MG63 (cell line): ENCODE measurements around the gene TFEC. TPM values are rescaled to one million over a fixed set of nuclear protein-coding genes. Genes with fewer than 3 reads are reported as not detected.
"Not testable (repeated sequence)": the region's sequence is repeated elsewhere in the genome, so short reads cannot be mapped to it uniquely, and the experiment has no call there.

ENCODE experiments used
- DNase-seq: peaks from one replicate; pipeline ENCODE4 v3.0.0-alpha.2; 2020
- H3K27me3 ChIP-seq: fragments of 250-450 bp; sonication (Bioruptor Pico); 2 replicates; pipeline ENCODE4 v1.5.1; 2020; ENCODE audit warnings: mild to moderate bottlenecking, moderate library complexity
- H3K36me3 ChIP-seq: fragments of 250-450 bp; sonication (Bioruptor Pico); 2 replicates; pipeline ENCODE4 v1.5.1; 2020; ENCODE audit warnings: mild to moderate bottlenecking, moderate library complexity
- H3K4me3 ChIP-seq: fragments of 250-450 bp; sonication (Bioruptor Pico); 2 replicates; pipeline ENCODE4 v1.5.1; 2020; ENCODE audit warnings: mild to moderate bottlenecking, moderate library complexity
- H3K9me3 ChIP-seq: fragments of 250-450 bp; sonication (Bioruptor Pico); 2 replicates; pipeline ENCODE4 v1.5.1; 2020; ENCODE audit warnings: mild to moderate bottlenecking, moderate library complexity
- total RNA-seq: library from RNA; depleted of rRNA; stranded (reverse); fragments of >200 nt; shearing (Covaris generic); gene quantifications from 2 replicates; pipeline ENCODE4 v1.2.3, GENCODE V29; 2014; ENCODE audit warnings: low replicate concordance

Gene TFEC
- total RNA-seq, 1 experiment from 2014 or later: not detected

DNA sequence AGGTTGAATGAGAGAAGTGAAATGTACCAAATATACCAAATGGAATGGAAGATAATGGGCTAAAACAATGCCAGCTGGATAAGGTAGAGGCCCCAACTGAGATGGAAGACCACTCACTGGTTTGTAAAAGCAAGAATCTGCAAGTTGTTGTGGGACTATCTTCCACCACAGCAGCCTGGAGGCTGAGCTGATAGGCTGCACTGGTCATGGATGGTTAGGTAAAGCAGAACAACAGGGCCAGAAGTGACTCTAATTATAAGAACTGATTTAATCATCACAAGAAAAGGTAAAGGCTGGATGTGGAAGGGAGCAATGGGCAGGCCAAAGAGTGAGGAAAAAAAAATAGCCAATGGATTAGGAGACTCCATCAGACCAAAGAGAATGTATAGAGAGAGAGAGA lies 11.8 kb downstream of the TFEC start:
- no peak for DNase-seq
- Histone ChIP-seq H3K27me3 (no peaks in the 10 kb centered on the region), H3K9me3 (no peaks in the 10 kb centered on the region), H3K36me3 (no peaks in the 10 kb centered on the region), H3K4me3 (no peak overlapping the region)

DNA sequence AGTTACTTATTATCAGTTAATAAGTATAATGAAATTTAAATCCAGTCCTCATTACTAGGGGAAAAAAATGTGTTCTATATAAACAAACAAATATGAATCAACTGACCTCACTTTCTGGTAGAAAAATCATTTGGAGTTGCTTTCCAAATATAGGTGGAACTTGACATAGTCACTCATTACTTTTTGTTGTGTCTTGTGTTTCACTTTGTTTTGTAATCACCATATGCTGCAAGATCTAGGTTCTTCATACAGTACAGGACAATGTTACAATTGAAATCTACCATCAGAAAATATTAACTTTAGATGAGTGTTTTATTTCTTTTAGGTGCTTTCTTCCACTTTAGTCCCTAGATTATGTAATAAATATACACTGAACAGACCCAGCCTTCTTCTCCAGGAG lies 16.9 kb downstream of the TFEC start:
- Histone ChIP-seq H3K4me3 (no peak overlapping the region), H3K9me3 (no peaks in the 10 kb centered on the region), H3K27me3 (no peaks in the 10 kb centered on the region), H3K36me3 (no peaks in the 10 kb centered on the region)
- no peak for DNase-seq

DNA sequence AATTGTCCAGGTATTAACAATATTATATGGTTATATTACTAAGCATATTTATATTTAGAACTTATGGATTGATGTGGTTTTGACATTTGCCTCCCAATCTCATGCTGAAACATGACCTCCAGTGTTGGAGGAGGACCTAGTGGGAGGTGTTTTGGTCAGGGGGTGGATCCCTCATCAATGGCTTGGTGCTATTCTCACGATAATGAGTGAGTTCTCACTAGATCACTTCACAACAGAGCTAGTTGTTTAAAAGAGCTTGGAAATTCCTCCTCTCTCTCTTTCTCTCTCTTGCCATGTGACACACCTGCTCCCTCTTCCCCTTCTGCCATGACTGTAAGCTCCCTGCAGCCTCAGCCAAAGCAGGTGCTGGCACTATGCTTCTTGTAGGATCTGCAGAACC lies 19.0 kb downstream of the TFEC start:
- DNase-seq: no peak
- Histone ChIP-seq H3K36me3 (no peaks in the 10 kb centered on the region), H3K27me3 (no peaks in the 10 kb centered on the region), H3K4me3 (no peak overlapping the region), H3K9me3 (no peaks in the 10 kb centered on the region)

DNA sequence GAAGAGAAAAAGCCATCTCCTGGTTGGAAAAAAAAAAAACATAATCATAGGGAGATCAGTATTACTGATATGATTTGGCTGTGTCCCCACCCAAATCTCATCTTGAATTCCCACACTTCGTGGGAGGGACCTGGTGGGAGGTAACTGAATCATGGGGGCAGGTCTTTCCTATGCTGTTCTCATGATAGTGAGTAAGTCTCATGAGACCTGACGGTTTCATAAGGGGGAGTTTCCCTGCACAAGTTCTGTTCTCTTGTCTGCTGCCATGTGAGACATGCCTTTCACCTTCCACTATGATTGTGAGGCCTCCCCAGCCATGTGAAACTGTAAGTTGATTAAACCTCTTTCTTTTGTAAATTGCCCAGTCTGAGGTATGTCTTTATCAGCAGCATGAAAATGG lies 25.8 kb downstream of the TFEC start:
- not testable (repeated sequence) for DNase-seq, H3K27me3 ChIP-seq, H3K9me3 ChIP-seq, H3K36me3 ChIP-seq, H3K4me3 ChIP-seq

DNA sequence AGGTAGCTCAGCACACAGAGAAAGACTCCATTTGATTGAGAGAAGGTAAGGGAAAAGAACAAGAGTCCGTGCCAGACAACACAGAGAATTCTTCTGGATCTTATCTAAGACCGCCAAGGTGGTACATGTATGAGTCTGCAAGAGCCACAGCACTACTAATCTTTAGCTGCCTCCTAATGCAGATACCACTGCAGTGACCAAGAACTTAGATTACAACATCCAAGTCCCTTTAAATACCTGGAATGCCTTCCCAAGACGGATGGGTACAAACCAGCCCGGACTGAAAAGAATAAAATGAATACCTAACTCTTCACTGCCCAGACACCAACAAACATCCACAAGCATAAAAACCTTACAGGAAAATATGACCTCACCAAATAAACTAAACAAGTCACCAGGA lies 33.3 kb downstream of the TFEC start:
- Histone ChIP-seq H3K9me3 (no peaks in the 10 kb centered on the region), H3K36me3 (no peaks in the 10 kb centered on the region)
- no peak for DNase-seq

DNA sequence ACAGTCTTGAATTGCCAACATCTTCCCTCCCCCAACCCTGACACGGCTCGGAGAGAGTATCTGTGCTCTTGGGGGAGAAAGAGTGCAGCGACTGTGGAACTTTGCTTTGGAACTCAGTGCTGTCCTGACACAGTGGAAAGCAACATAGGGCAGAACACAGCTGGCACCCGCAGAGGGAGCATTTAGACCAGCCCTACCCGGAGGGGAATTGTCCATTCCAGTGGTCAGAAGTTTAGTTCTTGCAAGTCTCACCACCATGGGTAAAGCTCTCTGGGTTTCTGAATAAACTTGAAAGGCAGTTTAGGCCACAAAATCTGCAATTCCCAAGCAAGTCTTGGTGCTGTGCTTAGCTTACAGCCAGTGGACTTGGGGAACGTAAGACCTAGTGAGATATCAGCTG lies 34.9 kb downstream of the TFEC start:
- no peaks in the 10 kb centered on the region for H3K36me3 ChIP-seq
- H3K4me3 ChIP-seq: no peak overlapping the region
- H3K9me3 ChIP-seq: no peaks in the 10 kb centered on the region
- no peaks in the 10 kb centered on the region for H3K27me3 ChIP-seq
- no peak for DNase-seq

More for the DNA sequence above, 33.3 kb downstream of the TFEC start:
- H3K27me3 ChIP-seq: no peaks in the 10 kb centered on the region
- no peak overlapping the region for H3K4me3 ChIP-seq

DNA sequence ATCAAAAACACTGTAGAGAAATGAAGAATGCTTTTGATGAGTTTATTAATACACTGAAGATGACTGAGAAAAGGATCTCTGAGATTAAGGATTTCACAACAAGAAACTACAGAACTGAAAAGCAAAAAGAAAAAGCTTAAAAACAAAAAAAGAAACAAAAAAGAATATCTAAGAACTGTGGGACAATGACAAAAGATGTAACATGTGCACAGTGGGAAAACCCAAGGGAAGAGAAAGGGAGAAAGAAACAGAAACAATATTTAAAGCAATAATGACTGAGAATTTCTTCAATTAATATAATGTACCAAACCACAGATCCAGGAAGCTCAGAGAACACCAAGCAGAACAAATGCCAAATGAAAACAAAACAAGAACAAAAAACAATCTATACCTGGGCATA lies 42.2 kb downstream of the TFEC start:
- DNase-seq: no peak
- Histone ChIP-seq H3K27me3 (no peaks in the 10 kb centered on the region), H3K9me3 (no peaks in the 10 kb centered on the region), H3K36me3 (no peaks in the 10 kb centered on the region), H3K4me3 (no peak overlapping the region)

DNA sequence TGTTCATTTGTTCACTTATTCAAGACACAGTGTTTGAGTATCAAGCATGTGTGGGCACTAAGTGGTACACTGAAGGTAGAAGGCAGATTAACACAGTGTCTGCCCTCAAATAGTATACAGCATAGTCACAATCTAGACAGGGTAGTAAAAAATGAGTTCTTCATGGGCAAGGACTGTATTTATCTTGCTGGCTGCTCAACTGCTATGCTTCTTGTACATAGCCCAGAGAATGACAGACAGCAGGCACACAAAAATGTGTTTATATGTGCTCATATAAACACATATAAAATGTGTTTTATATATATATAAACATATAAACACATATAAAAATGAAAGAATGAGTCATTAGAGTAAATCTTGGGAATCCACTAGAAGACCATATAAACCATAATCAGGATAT lies 43.1 kb downstream of the TFEC start:
- Histone ChIP-seq H3K9me3 (no peaks in the 10 kb centered on the region), H3K4me3 (no peak overlapping the region)
- no peak for DNase-seq

DNA sequence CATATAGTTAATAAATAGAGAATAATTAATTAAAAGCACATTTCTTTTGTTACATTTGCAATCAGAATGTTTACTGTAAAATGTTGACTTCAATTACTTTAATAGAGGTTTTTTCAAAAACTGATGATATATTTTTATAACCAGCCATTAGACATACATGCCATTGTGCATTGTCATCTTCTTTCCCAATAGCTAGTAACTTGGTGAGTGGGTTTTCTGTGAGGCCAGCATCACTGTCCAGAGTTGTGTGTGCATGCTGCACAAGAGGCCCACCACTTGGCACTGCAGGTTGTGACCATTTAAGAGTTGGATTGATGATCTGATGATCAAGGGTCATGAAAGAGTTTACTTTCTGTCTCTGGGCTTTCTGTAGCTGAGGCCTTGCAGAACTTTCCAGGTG lies 46.5 kb downstream of the TFEC start:
- H3K36me3 ChIP-seq: no peaks in the 10 kb centered on the region
- H3K27me3 ChIP-seq: no peaks in the 10 kb centered on the region
- no peak overlapping the region for H3K4me3 ChIP-seq
- no peaks in the 10 kb centered on the region for H3K9me3 ChIP-seq
- no peak for DNase-seq

More for the DNA sequence above, 43.1 kb downstream of the TFEC start:
- Histone ChIP-seq H3K36me3 (no peaks in the 10 kb centered on the region), H3K27me3 (no peaks in the 10 kb centered on the region)

DNA sequence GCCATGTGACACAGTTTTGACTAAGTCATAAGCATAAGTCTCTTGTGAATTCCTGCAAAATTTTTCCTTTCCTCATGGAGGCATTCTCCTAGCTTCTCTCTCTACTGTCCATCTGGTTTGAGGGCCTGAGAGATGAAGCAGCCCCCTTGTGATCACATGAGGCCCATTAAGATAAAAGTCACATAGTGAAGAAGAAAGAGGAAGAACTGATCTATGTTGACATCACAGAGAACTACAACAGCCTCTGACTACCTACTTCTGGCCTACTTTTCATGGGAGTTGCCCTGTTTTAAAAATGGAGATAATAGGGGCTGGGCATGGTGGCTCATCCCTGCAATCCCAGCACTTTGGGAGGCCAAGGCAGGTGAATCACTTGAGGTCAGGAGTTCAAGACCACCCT lies 50.4 kb downstream of the TFEC start:
- Histone ChIP-seq H3K9me3 (no peaks in the 10 kb centered on the region), H3K36me3 (no peaks in the 10 kb centered on the region), H3K27me3 (no peaks in the 10 kb centered on the region), H3K4me3 (no peak overlapping the region)
- no peak for DNase-seq

DNA sequence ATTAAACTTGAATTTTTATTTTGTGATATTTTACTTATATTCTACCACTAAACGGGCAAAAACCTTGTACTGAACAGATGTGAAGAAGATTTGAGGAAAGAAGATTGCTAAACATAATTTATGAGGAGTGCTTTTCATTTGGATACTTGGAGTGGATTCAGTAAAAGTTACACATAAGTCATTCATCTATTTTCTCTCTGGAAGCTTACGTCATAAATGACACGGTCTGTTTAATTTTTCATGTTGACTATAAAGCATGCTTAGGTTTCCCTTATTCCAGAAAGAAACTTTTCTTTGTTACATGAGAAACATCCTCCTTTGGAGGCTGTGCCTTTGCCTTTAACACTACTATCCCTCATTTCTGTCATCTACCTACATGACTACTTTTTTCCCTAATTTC lies 53.9 kb downstream of the TFEC start:
- Histone ChIP-seq H3K9me3 (no peaks in the 10 kb centered on the region), H3K36me3 (no peaks in the 10 kb centered on the region), H3K4me3 (no peak overlapping the region), H3K27me3 (no peaks in the 10 kb centered on the region)
- no peak for DNase-seq

DNA sequence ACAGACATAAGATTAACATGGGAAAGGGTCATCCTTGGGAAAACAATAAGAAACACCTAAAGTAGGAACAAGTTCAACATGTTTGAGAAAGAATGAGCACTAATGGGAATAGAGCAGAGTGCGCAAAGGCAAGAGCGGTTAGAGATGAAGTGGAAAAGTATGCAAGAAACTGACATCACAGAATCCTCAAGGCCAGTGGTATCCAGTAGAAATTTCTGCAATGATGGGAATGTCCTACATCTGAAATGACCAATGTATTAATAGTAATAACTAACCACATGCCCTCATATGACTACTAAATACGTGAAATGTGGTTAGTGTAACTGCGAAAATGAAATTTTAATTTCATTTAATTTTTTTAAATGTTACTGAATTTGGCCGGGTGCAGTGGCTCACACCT lies 54.8 kb downstream of the TFEC start:
- Histone ChIP-seq H3K36me3 (no peaks in the 10 kb centered on the region), H3K4me3 (no peak overlapping the region), H3K9me3 (no peaks in the 10 kb centered on the region), H3K27me3 (no peaks in the 10 kb centered on the region)
- no peak for DNase-seq

DNA sequence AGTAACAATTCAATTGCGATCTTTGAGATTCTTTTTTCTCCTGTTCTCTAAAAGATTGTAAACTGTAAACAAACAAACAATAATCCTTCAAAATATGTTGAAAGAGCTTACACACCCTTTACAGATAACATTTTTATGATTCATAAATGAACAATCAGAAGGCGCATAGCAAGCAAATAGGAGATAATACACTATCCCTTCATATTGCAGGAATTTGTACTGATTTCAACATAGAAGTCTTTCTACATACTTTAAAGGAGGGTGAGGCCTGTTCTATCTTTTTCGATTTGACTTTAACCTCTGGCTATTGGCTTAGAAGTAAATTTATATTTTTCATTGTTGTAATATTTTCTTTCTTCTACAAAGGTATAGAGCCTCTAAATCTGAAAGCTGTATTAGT lies 57.2 kb downstream of the TFEC start:
- no peaks in the 10 kb centered on the region for H3K27me3 ChIP-seq
- H3K9me3 ChIP-seq: no peaks in the 10 kb centered on the region
- H3K4me3 ChIP-seq: no peak overlapping the region
- H3K36me3 ChIP-seq: no peaks in the 10 kb centered on the region
- DNase-seq: no peak

DNA sequence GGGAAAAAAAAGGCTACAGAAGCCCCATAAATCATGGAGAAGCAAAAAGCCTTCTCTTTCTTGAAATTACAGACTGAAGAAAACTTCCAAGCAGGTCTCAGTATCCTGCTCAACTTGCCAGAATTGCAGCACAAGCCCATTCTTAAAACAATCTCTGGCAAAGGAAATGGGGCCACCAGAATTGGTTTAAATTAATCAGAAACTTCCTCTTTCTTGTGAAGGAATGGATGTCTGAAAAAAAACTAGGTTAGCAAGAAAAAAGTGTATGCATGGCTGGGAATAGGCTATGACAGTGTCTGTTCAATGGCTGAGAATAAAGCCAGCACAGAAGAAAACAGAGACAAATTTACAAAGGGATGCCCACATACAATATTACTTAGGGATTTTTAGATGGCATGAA lies 59.1 kb downstream of the TFEC start:
- H3K4me3 ChIP-seq: no peak overlapping the region
- no peaks in the 10 kb centered on the region for H3K36me3 ChIP-seq
- DNase-seq: no peak

DNA sequence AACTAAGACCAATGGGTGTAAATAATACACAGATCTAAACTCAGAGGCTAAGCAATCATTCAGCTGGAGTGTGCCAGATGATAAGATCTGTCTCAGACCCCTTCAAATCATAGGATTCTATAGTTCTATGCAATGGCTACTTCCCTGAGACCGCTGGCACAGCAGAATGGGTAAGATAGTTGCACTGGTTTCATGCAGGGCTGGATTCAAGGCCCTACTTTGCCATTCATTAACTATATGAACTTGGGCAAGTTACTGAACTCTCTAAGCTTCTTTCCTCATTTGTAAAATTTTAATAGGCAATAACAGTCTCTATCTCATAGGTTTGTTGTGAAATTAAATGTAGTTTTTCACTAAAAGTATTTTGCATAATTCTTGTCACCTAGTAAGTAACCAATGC lies 62.0 kb downstream of the TFEC start:
- no peak for DNase-seq
- Histone ChIP-seq H3K4me3 (no peak overlapping the region), H3K9me3 (no peaks in the 10 kb centered on the region), H3K27me3 (no peaks in the 10 kb centered on the region), H3K36me3 (no peaks in the 10 kb centered on the region)

More for the DNA sequence above, 59.1 kb downstream of the TFEC start:
- Histone ChIP-seq H3K27me3 (no peaks in the 10 kb centered on the region), H3K9me3 (no peaks in the 10 kb centered on the region)

DNA sequence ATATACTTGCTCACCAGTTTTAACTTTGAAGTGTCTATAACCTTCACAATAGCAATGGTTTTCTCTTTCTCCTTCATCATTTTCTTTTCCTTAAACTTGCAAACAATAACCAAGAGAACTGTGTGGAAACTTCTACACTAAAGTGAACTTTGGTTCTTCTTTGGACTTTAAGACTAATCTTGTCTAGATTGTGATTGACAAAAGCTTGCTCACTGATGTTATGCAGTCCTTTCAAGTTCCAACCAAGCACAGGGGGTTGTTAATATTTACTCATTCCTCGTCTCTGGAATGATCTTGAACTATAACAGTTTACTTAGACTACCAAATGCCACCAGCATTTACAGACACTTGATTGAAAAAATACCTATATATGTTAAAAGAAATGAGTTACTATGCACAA lies 62.4 kb downstream of the TFEC start:
- no peak overlapping the region for H3K4me3 ChIP-seq
- H3K9me3 ChIP-seq: no peaks in the 10 kb centered on the region
- no peaks in the 10 kb centered on the region for H3K36me3 ChIP-seq
- no peak for DNase-seq
- H3K27me3 ChIP-seq: no peaks in the 10 kb centered on the region

DNA sequence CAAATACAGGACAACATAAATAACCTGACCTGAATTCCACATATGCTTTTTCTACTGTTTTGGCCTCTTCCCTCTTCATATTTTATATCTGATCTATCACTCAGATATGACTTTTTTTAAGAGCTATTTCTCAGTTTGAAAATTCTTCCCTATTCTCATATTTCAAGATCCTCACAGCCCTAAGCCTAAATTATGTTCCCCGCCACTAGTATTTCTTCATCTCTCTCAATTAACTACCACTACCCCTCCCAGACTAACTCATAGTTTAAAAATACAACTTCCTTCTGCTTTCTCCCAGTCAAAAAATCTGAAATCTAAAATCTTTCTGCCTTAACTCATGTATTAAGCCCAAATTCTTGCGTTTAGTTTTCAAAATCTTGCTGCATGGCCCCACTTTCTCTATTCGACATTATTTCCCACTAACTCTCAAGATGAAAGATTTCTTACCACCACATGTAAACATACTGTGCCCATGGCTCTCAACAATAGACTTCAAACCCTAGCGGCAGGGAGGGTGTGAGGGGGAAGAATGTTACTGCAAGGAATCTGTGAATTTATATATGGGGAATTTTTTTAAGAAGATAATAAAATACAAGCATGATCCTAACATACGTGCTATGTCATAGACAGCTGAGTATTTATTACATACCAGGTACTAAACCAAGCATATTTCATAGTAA lies 64.6 kb downstream of the TFEC start:
- Histone ChIP-seq H3K36me3 (no peaks in the 10 kb centered on the region), H3K9me3 (no peaks in the 10 kb centered on the region), H3K4me3 (no peak overlapping the region), H3K27me3 (no peaks in the 10 kb centered on the region)
- no peak for DNase-seq

DNA sequence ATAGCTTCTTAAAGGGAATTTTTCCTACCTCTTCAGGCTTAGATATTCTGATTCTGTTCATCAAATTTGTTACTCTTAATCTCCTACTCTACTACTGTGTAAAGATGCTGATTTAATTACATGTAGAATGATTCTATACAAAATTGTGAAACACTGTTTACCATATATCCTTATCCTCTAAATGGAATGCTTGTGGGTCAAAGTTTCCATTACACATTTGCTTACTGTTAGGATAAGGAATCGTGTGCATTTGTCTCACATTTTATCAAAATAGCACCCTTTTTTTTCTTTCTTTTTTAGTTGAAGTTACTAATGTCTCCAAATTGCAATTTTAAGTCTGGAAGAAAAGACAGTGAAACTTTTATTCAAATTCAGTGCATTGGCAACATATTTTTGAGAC lies 65.3 kb downstream of the TFEC start:
- H3K27me3 ChIP-seq: no peaks in the 10 kb centered on the region
- no peak for DNase-seq
- H3K9me3 ChIP-seq: no peaks in the 10 kb centered on the region
- no peaks in the 10 kb centered on the region for H3K36me3 ChIP-seq
- H3K4me3 ChIP-seq: no peak overlapping the region

DNA sequence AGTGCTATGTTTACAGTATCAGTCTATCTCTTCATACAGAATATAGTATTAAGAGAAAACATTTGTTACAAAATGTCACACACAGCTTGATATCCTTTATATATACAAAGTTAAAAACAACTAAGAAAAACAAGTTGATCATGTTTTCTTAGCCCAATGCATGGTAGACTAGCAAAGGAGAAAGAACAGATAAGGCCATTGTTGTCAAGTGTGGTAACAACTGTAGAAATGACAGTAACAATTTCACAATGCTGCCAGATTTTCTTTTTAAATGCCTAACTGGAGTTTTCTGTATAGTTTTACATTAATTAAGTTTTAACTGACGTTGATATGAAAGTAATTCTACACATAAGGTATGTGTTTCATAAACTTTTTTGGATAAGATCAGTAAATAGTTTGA lies 65.8 kb downstream of the TFEC start:
- Histone ChIP-seq H3K36me3 (no peaks in the 10 kb centered on the region), H3K27me3 (no peaks in the 10 kb centered on the region), H3K9me3 (no peaks in the 10 kb centered on the region), H3K4me3 (no peak overlapping the region)
- no peak for DNase-seq
